ENCODE measurements around the gene LCOR.

The LCOR gene

DNA sequence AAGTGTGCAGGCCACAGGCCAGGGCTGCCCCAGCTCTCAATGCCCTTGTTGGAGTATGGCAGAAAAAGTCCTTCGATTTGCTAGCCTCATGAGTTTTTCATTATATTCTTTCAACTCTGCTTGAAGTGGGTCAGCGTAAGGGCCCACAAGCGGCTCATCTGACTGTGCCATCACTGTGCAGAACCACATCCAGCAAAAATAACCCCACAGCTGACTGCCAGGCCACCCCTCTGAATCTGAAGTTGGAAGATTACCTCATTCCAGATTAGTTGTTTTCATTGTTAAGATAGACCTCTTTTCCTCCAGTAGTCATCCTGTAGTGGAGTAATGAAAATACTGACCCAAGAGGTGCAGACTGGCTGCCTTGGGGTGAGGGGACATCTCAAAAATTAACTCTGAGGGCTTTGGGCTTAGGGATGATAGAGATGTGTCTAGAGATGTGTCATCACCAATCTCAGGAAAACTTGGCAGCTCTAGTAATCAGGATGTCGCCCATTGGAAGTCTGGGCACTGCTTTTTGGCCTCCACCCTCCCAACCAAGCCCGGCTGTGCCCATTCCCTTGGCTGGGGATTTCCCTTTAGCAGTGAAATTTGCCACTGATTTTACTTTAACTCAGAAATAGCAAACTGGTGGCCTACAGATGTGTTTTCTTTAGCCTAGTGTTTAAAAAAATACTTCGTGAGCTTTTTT, 164.3 kb downstream of the LCOR start:
- H3K4me3 Mint-ChIP-seq, result no peak overlapping the region
- TF ChIP-seq, protein P1, sequence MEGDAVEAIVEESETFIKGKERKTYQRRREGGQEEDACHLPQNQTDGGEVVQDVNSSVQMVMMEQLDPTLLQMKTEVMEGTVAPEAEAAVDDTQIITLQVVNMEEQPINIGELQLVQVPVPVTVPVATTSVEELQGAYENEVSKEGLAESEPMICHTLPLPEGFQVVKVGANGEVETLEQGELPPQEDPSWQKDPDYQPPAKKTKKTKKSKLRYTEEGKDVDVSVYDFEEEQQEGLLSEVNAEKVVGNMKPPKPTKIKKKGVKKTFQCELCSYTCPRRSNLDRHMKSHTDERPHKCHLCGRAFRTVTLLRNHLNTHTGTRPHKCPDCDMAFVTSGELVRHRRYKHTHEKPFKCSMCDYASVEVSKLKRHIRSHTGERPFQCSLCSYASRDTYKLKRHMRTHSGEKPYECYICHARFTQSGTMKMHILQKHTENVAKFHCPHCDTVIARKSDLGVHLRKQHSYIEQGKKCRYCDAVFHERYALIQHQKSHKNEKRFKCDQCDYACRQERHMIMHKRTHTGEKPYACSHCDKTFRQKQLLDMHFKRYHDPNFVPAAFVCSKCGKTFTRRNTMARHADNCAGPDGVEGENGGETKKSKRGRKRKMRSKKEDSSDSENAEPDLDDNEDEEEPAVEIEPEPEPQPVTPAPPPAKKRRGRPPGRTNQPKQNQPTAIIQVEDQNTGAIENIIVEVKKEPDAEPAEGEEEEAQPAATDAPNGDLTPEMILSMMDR (IDR thresholded peaks at IDR 0.05), result no peak
- DNase-seq, result no peak
- peak overlapping the region; percentile 25 for H3K27ac Mint-ChIP-seq
- no peaks in the 10 kb centered on the region for H3K27me3 Mint-ChIP-seq (ENCODE audit: low read depth, poor library complexity)
- H3K36me3 Mint-ChIP-seq (ENCODE audit: low read depth), result no peaks in the 10 kb centered on the region
- peaks cover 17% of the 10 kb centered on the region for H3K4me1 Mint-ChIP-seq
- no peaks in the 10 kb centered on the region for H3K9me3 Mint-ChIP-seq

DNA sequence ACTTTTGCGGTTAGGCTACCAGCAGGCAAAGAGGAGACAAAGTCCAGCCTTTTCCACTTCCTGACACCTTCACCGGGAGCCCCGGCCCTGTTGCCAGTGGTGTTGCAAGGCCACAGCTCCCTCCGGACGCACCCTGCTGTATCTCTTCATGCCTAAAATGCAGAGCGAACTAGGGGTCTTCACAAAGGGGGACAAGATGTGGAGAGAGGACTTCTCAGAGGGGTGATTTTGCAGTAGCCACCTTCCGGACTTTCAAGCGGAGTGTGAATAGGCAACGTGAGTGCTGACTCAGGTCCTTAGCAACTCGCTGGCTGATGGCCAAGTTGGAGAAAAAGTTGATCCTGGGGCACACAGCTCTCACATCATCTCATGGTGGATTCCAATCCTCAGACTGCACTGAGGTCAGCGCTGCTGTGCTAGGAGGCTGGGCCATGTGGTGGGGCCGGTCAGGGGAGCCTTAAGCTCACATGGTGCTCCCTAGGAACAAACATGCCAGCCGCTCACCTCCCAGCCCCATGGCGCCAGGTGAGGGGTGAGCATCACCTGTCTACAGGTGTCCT, 166.3 kb downstream of the LCOR start:
- Mint-ChIP-seq H3K27ac (no peak overlapping the region), H3K27me3 (ENCODE audit: low read depth, poor library complexity) (no peaks in the 10 kb centered on the region), H3K4me1 (peaks cover 17% of the 10 kb centered on the region), H3K9me3 (no peaks in the 10 kb centered on the region), H3K36me3 (ENCODE audit: low read depth) (no peaks in the 10 kb centered on the region), H3K4me3 (no peak overlapping the region)
- TF ChIP-seq, protein P1 (IDR thresholded peaks at IDR 0.05), result no peak
- DNase-seq, result no peak

DNA sequence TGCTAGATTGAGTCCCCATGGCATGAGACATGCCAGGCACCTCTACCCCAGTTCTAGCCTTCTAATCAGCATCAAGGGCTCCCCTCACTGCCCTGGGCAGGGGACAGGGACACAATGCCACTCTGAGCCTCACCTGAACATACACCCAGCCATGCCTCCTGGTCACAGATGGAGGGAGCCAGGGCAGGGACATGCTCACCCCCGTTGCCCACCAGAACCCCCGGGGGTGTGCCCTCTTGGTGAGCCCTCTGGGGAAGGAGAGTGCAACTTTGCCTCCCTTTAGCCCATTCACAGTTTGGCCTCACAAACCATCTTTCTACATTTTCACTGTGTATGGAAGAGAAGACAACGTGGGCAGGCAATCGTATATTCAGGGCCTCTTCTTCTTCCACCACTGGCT, 167.2 kb downstream of the LCOR start:
- H3K27ac Mint-ChIP-seq, result no peak overlapping the region
- no peak overlapping the region for H3K4me3 Mint-ChIP-seq
- TF ChIP-seq, protein P1 (IDR thresholded peaks at IDR 0.05), result no peak
- peaks cover 17% of the 10 kb centered on the region for H3K4me1 Mint-ChIP-seq
- no peaks in the 10 kb centered on the region for H3K36me3 Mint-ChIP-seq (ENCODE audit: low read depth)
- H3K9me3 Mint-ChIP-seq, result no peaks in the 10 kb centered on the region
- H3K27me3 Mint-ChIP-seq (ENCODE audit: low read depth, poor library complexity), result no peaks in the 10 kb centered on the region
- no peak for DNase-seq

DNA sequence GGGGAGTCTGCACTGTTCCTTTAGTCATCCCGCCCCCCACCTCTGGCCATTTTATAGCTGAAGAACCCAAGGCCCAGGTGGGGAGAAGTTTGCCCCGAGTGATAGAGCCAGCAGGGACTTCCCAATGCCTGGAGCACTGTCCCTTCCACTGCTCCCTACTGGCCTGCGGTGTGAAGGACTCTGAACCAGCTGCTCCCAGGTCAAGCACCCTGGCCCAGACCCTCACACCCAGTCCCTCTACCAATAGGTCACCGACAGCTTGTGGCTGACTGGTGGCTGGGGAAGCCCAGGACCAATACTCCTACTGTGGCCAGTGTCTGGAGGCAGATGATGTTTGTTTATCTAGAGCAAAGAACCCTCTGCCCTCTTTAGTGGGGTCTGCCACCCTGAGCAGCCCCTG, 167.9 kb downstream of the LCOR start:
- Mint-ChIP-seq H3K27me3 (ENCODE audit: low read depth, poor library complexity) (no peaks in the 10 kb centered on the region), H3K27ac (no peak overlapping the region), H3K4me3 (no peak overlapping the region), H3K9me3 (no peaks in the 10 kb centered on the region), H3K4me1 (peaks cover 15% of the 10 kb centered on the region), H3K36me3 (ENCODE audit: low read depth) (no peaks in the 10 kb centered on the region)
- TF ChIP-seq, protein P1 (IDR thresholded peaks at IDR 0.05), result no peak
- no peak for DNase-seq

DNA sequence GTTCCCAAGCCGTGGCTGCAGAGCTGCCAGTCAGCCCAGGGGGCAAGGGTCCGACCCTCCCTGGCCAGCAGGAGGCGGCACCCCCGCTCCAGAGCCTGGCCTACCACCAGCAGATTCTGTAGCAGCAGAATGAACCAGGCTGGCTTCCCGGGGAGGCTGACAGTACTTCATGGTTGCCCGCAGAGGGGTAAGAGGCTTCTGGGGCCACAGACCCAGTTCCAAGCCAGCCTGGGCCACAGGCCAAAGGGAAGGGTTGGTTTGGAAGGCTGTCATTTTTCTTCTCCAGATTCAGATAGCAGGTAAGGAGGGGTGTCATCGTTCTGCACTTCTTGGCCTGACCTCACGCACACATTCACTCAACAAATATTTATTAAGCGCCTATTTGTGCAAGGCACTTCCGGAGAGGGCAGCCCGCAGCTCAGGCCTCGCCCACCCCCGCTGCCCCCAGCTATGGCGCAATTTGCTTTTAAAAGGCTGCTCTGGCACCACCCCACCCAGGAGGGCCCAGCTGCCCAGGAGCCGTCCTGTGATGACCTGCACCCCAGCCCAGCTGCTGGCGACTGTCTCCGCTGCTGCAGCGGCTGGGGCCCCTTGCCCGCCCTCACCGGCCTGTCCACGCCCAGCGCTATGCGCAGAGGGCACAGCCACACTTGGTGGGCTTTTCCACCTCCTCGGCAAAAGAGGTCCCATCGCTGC, 168.5 kb downstream of the LCOR start:
- no peak for DNase-seq
- no peaks in the 10 kb centered on the region for H3K9me3 Mint-ChIP-seq
- H3K27ac Mint-ChIP-seq, result no peak overlapping the region
- no peaks in the 10 kb centered on the region for H3K36me3 Mint-ChIP-seq (ENCODE audit: low read depth)
- peaks cover 8% of the 10 kb centered on the region for H3K4me1 Mint-ChIP-seq
- TF ChIP-seq, protein P1 (IDR thresholded peaks at IDR 0.05), result no peak
- no peaks in the 10 kb centered on the region for H3K27me3 Mint-ChIP-seq (ENCODE audit: low read depth, poor library complexity)
- no peak overlapping the region for H3K4me3 Mint-ChIP-seq
